Memory B cell (primary cell): Measurements from ENCODE around the gene EMILIN1.

Experiments
- ATAC-seq: fragments of 150-1000 bp; cut with Tn5 transposase; 2 replicates; pipeline ENCODE4 v1.10.0; 2021; ENCODE audit warnings: low read depth, mild to moderate bottlenecking, moderate library complexity
- DNase-seq, 2 donors: peaks; one replicate each; pipeline ENCODE4 v3.0.0; 2022; ENCODE audit warnings: low spot score in 2 of 2
- H3K27ac Mint-ChIP-seq: one replicate; pipeline ENCODE4 v1.8.0; 2022; ENCODE audit warnings: mild to moderate bottlenecking, moderate library complexity, mixed read lengths
- H3K27me3 Mint-ChIP-seq: one replicate; pipeline ENCODE4 v1.8.0; 2022; ENCODE audit warnings: mixed read lengths
- H3K36me3 Mint-ChIP-seq: one replicate; pipeline ENCODE4 v1.8.0; 2022; ENCODE audit warnings: mild to moderate bottlenecking, mixed read lengths
- H3K4me1 Mint-ChIP-seq: one replicate; pipeline ENCODE4 v1.8.0; 2022; ENCODE audit warnings: mixed read lengths
- H3K4me3 Mint-ChIP-seq: one replicate; pipeline ENCODE4 v1.8.0; 2022; ENCODE audit warnings: mild to moderate bottlenecking, moderate library complexity, mixed read lengths
- H3K9me3 Mint-ChIP-seq: one replicate; pipeline ENCODE4 v1.8.0; 2022; ENCODE audit warnings: mixed read lengths

EMILIN1 gene

GRCh38 chr2:27049422-27050280, 28.8 kb upstream of the EMILIN1 start:
- peak overlapping the region; percentile 99 for H3K4me3 Mint-ChIP-seq
- H3K36me3 Mint-ChIP-seq = peaks cover 5% of the 10 kb centered on the region
- no peaks in the 10 kb centered on the region for H3K27me3 Mint-ChIP-seq
- H3K27ac Mint-ChIP-seq = peak overlapping the region; percentile 100
- ATAC-seq = peak; percentile 19
- no peaks in the 10 kb centered on the region for H3K9me3 Mint-ChIP-seq
- H3K4me1 Mint-ChIP-seq = peaks cover 16% of the 10 kb centered on the region
- DNase-seq = peak; percentile 41 to 54

GRCh38 chr2:27050281-27050995, 28.0 kb upstream of the EMILIN1 start:
- Mint-ChIP-seq H3K36me3 (peaks cover 10% of the 10 kb centered on the region), H3K9me3 (no peaks in the 10 kb centered on the region), H3K27ac (peak overlapping the region; percentile 100), H3K27me3 (no peaks in the 10 kb centered on the region), H3K4me3 (peak overlapping the region; percentile 99), H3K4me1 (peaks cover 19% of the 10 kb centered on the region)
- ATAC-seq (peak; percentile 59), DNase-seq (peak; percentile 95 to 98)

DNA sequence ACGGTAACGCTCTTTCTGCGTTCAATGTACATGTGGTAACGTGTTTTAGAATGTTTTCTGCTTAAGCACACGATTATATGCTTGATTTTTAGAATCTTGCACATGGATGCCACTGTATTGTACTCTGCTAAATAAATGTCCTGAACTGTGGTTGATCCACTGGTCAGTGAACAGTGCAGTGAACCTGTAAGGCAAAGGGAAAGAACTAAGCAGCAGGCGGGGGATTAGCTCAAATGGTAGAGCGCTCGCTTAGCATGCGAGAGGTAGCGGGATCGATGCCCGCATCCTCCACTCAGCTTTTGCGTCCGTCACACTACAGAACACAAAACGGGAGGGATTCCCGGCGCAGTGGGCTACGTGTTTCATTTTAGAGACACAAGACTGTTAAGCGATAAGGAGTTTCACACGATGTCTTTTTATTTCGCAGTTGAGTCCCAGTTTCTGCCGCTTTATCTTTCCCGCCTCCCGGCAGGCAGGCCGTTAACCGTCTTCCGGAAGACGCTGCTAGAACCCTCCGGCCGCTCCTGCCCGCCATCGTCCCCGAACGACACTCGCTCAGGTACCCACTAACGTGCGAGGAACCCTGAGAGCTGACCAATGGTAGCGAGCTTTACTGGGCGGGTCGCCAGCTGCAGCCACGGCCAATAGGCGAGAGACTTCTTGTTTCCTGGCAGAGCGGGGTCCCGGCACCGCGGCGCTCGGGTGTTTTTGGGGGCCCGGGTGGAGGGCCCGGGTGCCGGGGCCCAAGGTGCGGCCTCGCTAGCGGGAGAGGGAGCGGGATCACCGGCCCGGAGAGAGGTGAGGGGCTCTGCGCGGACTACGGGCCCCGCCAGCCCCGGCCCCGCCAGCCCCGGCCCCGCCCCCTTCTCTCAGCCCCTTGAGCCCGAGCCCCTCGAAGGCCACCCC, 27.2 kb upstream of the EMILIN1 start, which contains the start of gene AGBL5:
AGBL5 (plus strand) TSS at position 673 of the 906 bp plus-strand sequence. CDS start 1,291 bp downstream, outside the sequence.
- H3K4me1 Mint-ChIP-seq = peaks cover 19% of the 10 kb centered on the region
- H3K4me3 Mint-ChIP-seq = peak within 1 kb of the TSS; percentile 99
- H3K27ac Mint-ChIP-seq = peak within 1 kb of the TSS; percentile 100
- no peaks in the 10 kb centered on the region for H3K27me3 Mint-ChIP-seq
- H3K36me3 Mint-ChIP-seq = peaks cover 14% of the 10 kb centered on the region
- DNase-seq = peak; percentile 97 to 99
- H3K9me3 Mint-ChIP-seq = no peaks in the 10 kb centered on the region
- peak; percentile 77 for ATAC-seq

GRCh38 chr2:27051902-27052645, 26.3 kb upstream of the EMILIN1 start:
- DNase-seq (no peak), ATAC-seq (no peak)
- Mint-ChIP-seq H3K27me3 (no peaks in the 10 kb centered on the region), H3K27ac (peak overlapping the region; percentile 100), H3K36me3 (peaks cover 16% of the 10 kb centered on the region), H3K4me1 (peaks cover 19% of the 10 kb centered on the region), H3K4me3 (peak overlapping the region; percentile 99), H3K9me3 (no peaks in the 10 kb centered on the region)

DNA sequence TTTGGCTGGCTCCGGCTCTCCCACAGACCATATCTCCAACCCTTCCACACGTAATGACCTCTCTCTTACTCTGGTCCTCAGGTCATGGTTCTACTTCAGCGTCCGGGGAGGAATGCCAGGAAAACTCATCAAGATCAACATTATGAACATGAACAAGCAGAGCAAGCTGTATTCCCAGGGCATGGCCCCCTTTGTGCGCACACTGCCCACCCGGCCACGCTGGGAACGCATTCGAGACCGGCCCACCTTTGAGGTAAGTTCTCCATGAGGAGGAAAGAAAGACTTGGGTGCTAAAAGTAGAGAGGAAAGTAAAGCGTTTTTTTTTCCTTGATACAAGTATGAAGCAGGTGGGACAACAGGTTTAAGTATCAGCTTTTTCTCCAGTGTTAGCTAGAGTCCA, 25.1 kb upstream of the EMILIN1 start:
- no peaks in the 10 kb centered on the region for H3K27me3 Mint-ChIP-seq
- no peak for ATAC-seq
- H3K36me3 Mint-ChIP-seq = peaks cover 16% of the 10 kb centered on the region
- no peak overlapping the region for H3K27ac Mint-ChIP-seq
- no peak for DNase-seq
- no peaks in the 10 kb centered on the region for H3K9me3 Mint-ChIP-seq
- H3K4me1 Mint-ChIP-seq = peaks cover 19% of the 10 kb centered on the region
- H3K4me3 Mint-ChIP-seq = peak overlapping the region; percentile 57

GRCh38 chr2:27053776-27054175, 24.6 kb upstream of the EMILIN1 start:
- Mint-ChIP-seq H3K27me3 (no peaks in the 10 kb centered on the region), H3K36me3 (peaks cover 18% of the 10 kb centered on the region), H3K9me3 (no peaks in the 10 kb centered on the region), H3K4me1 (peaks cover 19% of the 10 kb centered on the region), H3K27ac (no peak overlapping the region), H3K4me3 (no peak overlapping the region)
- no peak for DNase-seq
- no peak for ATAC-seq

DNA sequence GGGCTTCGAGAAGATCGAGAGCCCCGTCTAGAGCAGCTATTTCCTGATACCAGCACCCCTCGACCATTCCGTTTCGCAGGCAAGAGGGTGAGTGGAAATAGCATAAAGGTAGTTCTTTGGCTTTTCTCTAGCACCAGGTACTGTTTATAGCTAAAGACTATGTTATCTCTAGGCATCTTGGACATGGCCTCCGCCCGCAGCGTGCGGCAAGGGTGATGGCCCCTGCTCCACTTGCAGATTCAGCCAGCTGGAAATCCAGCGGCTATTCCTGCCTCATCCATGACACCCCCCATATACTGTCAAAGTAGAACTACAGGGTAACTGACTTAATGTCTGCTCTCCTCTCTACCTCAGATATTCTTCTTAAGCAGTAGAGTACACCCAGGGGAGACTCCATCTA, 23.7 kb upstream of the EMILIN1 start:
- ATAC-seq (no peak), DNase-seq (no peak)
- Mint-ChIP-seq H3K9me3 (no peaks in the 10 kb centered on the region), H3K27me3 (no peaks in the 10 kb centered on the region), H3K27ac (no peak overlapping the region), H3K4me1 (peaks cover 15% of the 10 kb centered on the region), H3K36me3 (peaks cover 20% of the 10 kb centered on the region), H3K4me3 (no peak overlapping the region)

GRCh38 chr2:27057184-27057583, 21.2 kb upstream of the EMILIN1 start:
- H3K27me3 Mint-ChIP-seq = no peaks in the 10 kb centered on the region
- no peak for ATAC-seq
- no peaks in the 10 kb centered on the region for H3K9me3 Mint-ChIP-seq
- H3K4me3 Mint-ChIP-seq = no peak overlapping the region
- H3K36me3 Mint-ChIP-seq = peaks cover 20% of the 10 kb centered on the region
- no peak for DNase-seq
- H3K4me1 Mint-ChIP-seq = peaks cover 5% of the 10 kb centered on the region
- no peak overlapping the region for H3K27ac Mint-ChIP-seq

GRCh38 chr2:27058210-27058609, 20.2 kb upstream of the EMILIN1 start:
- H3K9me3 Mint-ChIP-seq = no peaks in the 10 kb centered on the region
- peaks cover 7% of the 10 kb centered on the region for H3K4me1 Mint-ChIP-seq
- no peak for ATAC-seq
- DNase-seq = no peak
- H3K36me3 Mint-ChIP-seq = peaks cover 23% of the 10 kb centered on the region
- no peak overlapping the region for H3K27ac Mint-ChIP-seq
- no peaks in the 10 kb centered on the region for H3K27me3 Mint-ChIP-seq
- H3K4me3 Mint-ChIP-seq = no peak overlapping the region

GRCh38 chr2:27059141-27059820, 19.1 kb upstream of the EMILIN1 start:
- H3K27ac Mint-ChIP-seq = no peak overlapping the region
- DNase-seq (no peak), ATAC-seq (no peak)
- H3K36me3 Mint-ChIP-seq = peaks cover 18% of the 10 kb centered on the region
- no peaks in the 10 kb centered on the region for H3K27me3 Mint-ChIP-seq
- H3K9me3 Mint-ChIP-seq = no peaks in the 10 kb centered on the region
- H3K4me1 Mint-ChIP-seq = peaks cover 10% of the 10 kb centered on the region
- no peak overlapping the region for H3K4me3 Mint-ChIP-seq

- H3K27me3 Mint-ChIP-seq = no peaks in the 10 kb centered on the region
- peaks cover 7% of the 10 kb centered on the region for H3K4me1 Mint-ChIP-seq
- H3K4me3 Mint-ChIP-seq = no peak overlapping the region
- H3K9me3 Mint-ChIP-seq = no peaks in the 10 kb centered on the region
- ATAC-seq = no peak
- DNase-seq = no peak
- H3K27ac Mint-ChIP-seq = no peak overlapping the region
- peaks cover 13% of the 10 kb centered on the region for H3K36me3 Mint-ChIP-seq
Observed at GRCh38 chr2:27060323-27060722, 18.1 kb upstream of the EMILIN1 start.

DNA sequence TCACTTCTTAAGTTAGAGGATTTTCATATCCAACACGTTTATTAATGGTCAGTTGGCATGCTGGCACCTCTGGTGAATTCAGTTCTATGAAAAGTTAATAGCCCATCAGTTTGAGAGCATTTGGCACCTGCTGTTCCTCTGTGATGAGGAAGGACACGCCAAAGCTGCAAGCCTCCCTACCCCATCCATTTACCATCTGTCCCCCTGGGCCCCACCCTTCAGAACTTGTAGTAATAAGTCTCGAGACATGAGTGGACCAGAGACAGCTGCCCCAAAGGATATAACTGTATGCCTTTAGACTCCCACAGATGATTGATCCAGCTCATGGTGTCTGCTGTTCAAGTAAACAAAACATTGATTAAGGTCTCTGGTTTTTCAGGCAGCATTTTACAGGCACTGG, 13.3 kb upstream of the EMILIN1 start:
- Mint-ChIP-seq H3K4me1 (peaks cover 26% of the 10 kb centered on the region), H3K4me3 (no peak overlapping the region), H3K27me3 (no peaks in the 10 kb centered on the region), H3K27ac (no peak overlapping the region), H3K9me3 (no peaks in the 10 kb centered on the region), H3K36me3 (peaks cover 23% of the 10 kb centered on the region)
- ATAC-seq = no peak
- no peak for DNase-seq

DNA sequence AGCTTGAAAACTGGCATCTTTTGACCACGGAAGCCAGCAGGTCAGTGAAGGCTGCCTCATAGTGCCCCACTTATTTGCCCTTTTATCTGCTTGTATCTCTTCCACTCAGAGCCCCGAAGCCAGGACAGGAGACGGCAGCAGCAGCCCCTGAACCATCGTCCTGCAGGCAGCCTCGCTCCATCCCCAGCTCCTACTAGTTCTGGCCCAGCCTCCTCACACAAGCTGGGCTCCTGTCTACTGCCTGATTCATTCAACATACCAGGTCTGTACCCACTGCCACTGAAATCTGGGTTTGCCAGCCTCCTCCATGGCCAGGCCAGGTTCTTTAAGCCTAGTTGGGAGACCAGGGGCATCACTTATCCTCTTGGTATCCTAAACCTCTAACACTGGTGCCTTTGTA, 11.0 kb upstream of the EMILIN1 start:
- no peaks in the 10 kb centered on the region for H3K27me3 Mint-ChIP-seq
- H3K9me3 Mint-ChIP-seq = no peaks in the 10 kb centered on the region
- H3K4me1 Mint-ChIP-seq = peaks cover 32% of the 10 kb centered on the region
- no peak overlapping the region for H3K27ac Mint-ChIP-seq
- ATAC-seq (no peak), DNase-seq (no peak)
- peaks cover 23% of the 10 kb centered on the region for H3K36me3 Mint-ChIP-seq
- H3K4me3 Mint-ChIP-seq = no peak overlapping the region
